Fibroblast of lung (primary cell): Measurements from ENCODE around the gene SAMSN1. TPM values are rescaled to one million over a fixed set of nuclear protein-coding genes. Genes with fewer than 3 reads are reported as not detected.

Experiments used
- DNase-seq, 2 donors: peaks; one replicate each; pipeline versions ENCODE4 v3.0.0 to v3.0.0-alpha.2; 2010; ENCODE audit warnings: low read depth in 2 of 2
- H2AFZ ChIP-seq: 2 replicates; pipeline ENCODE4 v1.5.1; 2012; ENCODE audit warnings: low read length, control low read depth, inconsistent platforms
- H3K27ac ChIP-seq: 2 replicates; pipeline ENCODE4 v1.5.1; 2011; ENCODE audit warnings: low read length, control low read depth; ENCODE audit not compliant: insufficient read depth
- H3K27me3 ChIP-seq: 2 replicates; pipeline ENCODE4 v1.5.1; 2011; ENCODE audit warnings: mild to moderate bottlenecking, low read length; ENCODE audit not compliant: control insufficient read depth, insufficient read depth
- H3K36me3 ChIP-seq: 2 replicates; pipeline ENCODE4 v1.5.1; 2011; ENCODE audit warnings: low read length; ENCODE audit not compliant: control insufficient read depth, insufficient read depth
- H3K4me1 ChIP-seq: 2 replicates; pipeline ENCODE4 v1.5.1; 2011; ENCODE audit warnings: low read length; ENCODE audit not compliant: control insufficient read depth, insufficient read depth; ENCODE audit errors: extremely low read depth
- H3K4me2 ChIP-seq: 2 replicates; pipeline ENCODE4 v1.5.1; 2011; ENCODE audit warnings: low read length, control low read depth; ENCODE audit not compliant: insufficient read depth; ENCODE audit errors: extremely low read depth
- H3K4me3 ChIP-seq, 4 experiments: fragments of 200-600 bp in 1 of 4; sonication (generic) in 1 of 4; replicated peaks in 1 of 4; 2 replicates each; pipeline ENCODE4 v1.5.1; 2011 to 2016; ENCODE audit warnings: low read length in 4 of 4, low read depth in 3 of 4, mild to moderate bottlenecking in 3 of 4, control low read depth in 2 of 4, inconsistent platforms in 1 of 4, mixed read lengths in 1 of 4; ENCODE audit not compliant: insufficient read depth in 1 of 4; ENCODE audit errors: control extremely low read depth in 1 of 4
- H3K79me2 ChIP-seq: 2 replicates; pipeline ENCODE4 v1.5.1; 2012; ENCODE audit warnings: mild to moderate bottlenecking, low read length, inconsistent platforms; ENCODE audit not compliant: control insufficient read depth, insufficient read depth
- H3K9ac ChIP-seq: 2 replicates; pipeline ENCODE4 v1.5.1; 2011; ENCODE audit warnings: mild to moderate bottlenecking, low read length, control low read depth; ENCODE audit not compliant: insufficient read depth
- H3K9me3 ChIP-seq: 2 replicates; pipeline ENCODE4 v1.5.1; 2012; ENCODE audit warnings: low read depth, low read length; ENCODE audit not compliant: control insufficient read depth, insufficient read depth
- H4K20me1 ChIP-seq: 2 replicates; pipeline ENCODE4 v1.5.1; 2011; ENCODE audit warnings: low read length; ENCODE audit not compliant: control insufficient read depth, insufficient read depth; ENCODE audit errors: extremely low read depth
- CTCF ChIP-seq, 2 donors: IDR thresholded peaks in 1 of 2; conservative IDR thresholded peaks in 1 of 2; 1 replicate in 1 of 2; 2 replicates in 1 of 2; pipeline ENCODE4 v1.5.1; 2011 to 2012; ENCODE audit warnings: low read length in 2 of 2, control low read depth in 1 of 2, inconsistent platforms in 1 of 2, low read depth in 1 of 2, mild to moderate bottlenecking in 1 of 2
- EZH2 ChIP-seq: IDR thresholded peaks from 2 replicates; pipeline ENCODE4 v1.5.1; 2012; ENCODE audit warnings: low read length, control low read depth, mild to moderate bottlenecking; ENCODE audit errors: missing control alignments
- polyA plus RNA-seq, 2 donors: library from polyadenylated mRNA; depleted of rRNA in 1 of 2; stranded (reverse) in 1 of 2; unstranded in 1 of 2; fragments of >200 nt; gene quantifications; 2 replicates each; pipeline ENCODE4 v1.2.1, GENCODE V29; 2011 to 2012; ENCODE audit warnings: missing spikeins in 1 of 2
- total RNA-seq: library from RNA; depleted of rRNA; stranded (reverse); fragments of >200 nt; gene quantifications from 2 replicates; pipeline ENCODE4 v1.2.1, GENCODE V29; 2014

Gene SAMSN1
- total and polyA plus RNA-seq, 2 donors (not counting 1 experiment from before 2014, with no cell fraction given), result not detected

- Histone ChIP-seq H3K9me3 (no peaks in the 10 kb centered on the region), H4K20me1 (no peaks in the 10 kb centered on the region), H3K4me3 (no peak overlapping the region), H3K27ac (no peak overlapping the region), H2AFZ (no peak overlapping the region), H3K36me3 (no peaks in the 10 kb centered on the region), H3K9ac (no peak overlapping the region), H3K27me3 (no peaks in the 10 kb centered on the region), H3K79me2 (no peaks in the 10 kb centered on the region), H3K4me2 (no peak overlapping the region), H3K4me1 (no peaks in the 10 kb centered on the region)
- no peak for DNase-seq
- TF ChIP-seq EZH2, result no peak
- no peak for TF ChIP-seq CTCF (conservative IDR thresholded peaks at IDR 0.05 in 1 of 2, IDR thresholded peaks at IDR 0.05 in 1 of 2; ENCODE audit: low read depth in 1 of 2, low read length in 2 of 2)
Measured at GRCh38 chr21:14448784-14449183, 97.3 kb downstream of the SAMSN1 start.

GRCh38 chr21:14438211-14438610, 107.9 kb downstream of the SAMSN1 start:
- Histone ChIP-seq H3K9me3 (no peaks in the 10 kb centered on the region), H3K79me2 (no peaks in the 10 kb centered on the region), H4K20me1 (no peaks in the 10 kb centered on the region), H3K36me3 (no peaks in the 10 kb centered on the region), H3K9ac (no peak overlapping the region), H3K27ac (no peak overlapping the region), H3K4me1 (no peaks in the 10 kb centered on the region), H3K4me3 (no peak overlapping the region), H3K4me2 (no peak overlapping the region), H3K27me3 (no peaks in the 10 kb centered on the region), H2AFZ (no peak overlapping the region)
- no peak for DNase-seq
- TF ChIP-seq CTCF (conservative IDR thresholded peaks at IDR 0.05 in 1 of 2, IDR thresholded peaks at IDR 0.05 in 1 of 2; ENCODE audit: low read depth in 1 of 2, low read length in 2 of 2), result no peak
- TF ChIP-seq EZH2, result no peak

GRCh38 chr21:14435423-14435822, 110.7 kb downstream of the SAMSN1 start:
- TF ChIP-seq EZH2 (no peak), CTCF (conservative IDR thresholded peaks at IDR 0.05 in 1 of 2, IDR thresholded peaks at IDR 0.05 in 1 of 2; ENCODE audit: low read depth in 1 of 2, low read length in 2 of 2) (no peak)
- no peak overlapping the region for H3K27ac ChIP-seq
- H3K9ac ChIP-seq, result no peak overlapping the region
- H4K20me1 ChIP-seq, result no peaks in the 10 kb centered on the region
- H2AFZ ChIP-seq, result no peak overlapping the region
- no peaks in the 10 kb centered on the region for H3K4me1 ChIP-seq
- H3K79me2 ChIP-seq, result no peaks in the 10 kb centered on the region
- no peak overlapping the region for H3K4me2 ChIP-seq
- H3K4me3 ChIP-seq, result no peak overlapping the region
- H3K36me3 ChIP-seq, result no peaks in the 10 kb centered on the region
- no peaks in the 10 kb centered on the region for H3K27me3 ChIP-seq
- no peaks in the 10 kb centered on the region for H3K9me3 ChIP-seq
- no peak for DNase-seq

Other genes starting within 250 kb of the SAMSN1 start
- 51.1 and 63.6 TPM in 2 replicates for gene HSPA13, start 163.2 kb downstream of the SAMSN1 start, total RNA-seq
- gene HSPA13, start 163.2 kb downstream of the SAMSN1 start, polyA plus RNA-seq, result 31.3 and 39.5 TPM in 2 replicates